Camera-type eye (tissue), 1 donor: ENCODE data around the gene TM4SF18. TPM values are rescaled to one million over a fixed set of nuclear protein-coding genes. Genes with fewer than 3 reads are reported as not detected.

Experiments
- total RNA-seq: library from RNA; depleted of rRNA; stranded (reverse); fragments of >200 nt; gene quantifications from one replicate; pipeline ENCODE4 v1.2.3, GENCODE V29; 2014

Gene TM4SF18, protein sequence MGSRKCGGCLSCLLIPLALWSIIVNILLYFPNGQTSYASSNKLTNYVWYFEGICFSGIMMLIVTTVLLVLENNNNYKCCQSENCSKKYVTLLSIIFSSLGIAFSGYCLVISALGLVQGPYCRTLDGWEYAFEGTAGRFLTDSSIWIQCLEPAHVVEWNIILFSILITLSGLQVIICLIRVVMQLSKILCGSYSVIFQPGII
- 13.9 TPM for total RNA-seq

DNA sequence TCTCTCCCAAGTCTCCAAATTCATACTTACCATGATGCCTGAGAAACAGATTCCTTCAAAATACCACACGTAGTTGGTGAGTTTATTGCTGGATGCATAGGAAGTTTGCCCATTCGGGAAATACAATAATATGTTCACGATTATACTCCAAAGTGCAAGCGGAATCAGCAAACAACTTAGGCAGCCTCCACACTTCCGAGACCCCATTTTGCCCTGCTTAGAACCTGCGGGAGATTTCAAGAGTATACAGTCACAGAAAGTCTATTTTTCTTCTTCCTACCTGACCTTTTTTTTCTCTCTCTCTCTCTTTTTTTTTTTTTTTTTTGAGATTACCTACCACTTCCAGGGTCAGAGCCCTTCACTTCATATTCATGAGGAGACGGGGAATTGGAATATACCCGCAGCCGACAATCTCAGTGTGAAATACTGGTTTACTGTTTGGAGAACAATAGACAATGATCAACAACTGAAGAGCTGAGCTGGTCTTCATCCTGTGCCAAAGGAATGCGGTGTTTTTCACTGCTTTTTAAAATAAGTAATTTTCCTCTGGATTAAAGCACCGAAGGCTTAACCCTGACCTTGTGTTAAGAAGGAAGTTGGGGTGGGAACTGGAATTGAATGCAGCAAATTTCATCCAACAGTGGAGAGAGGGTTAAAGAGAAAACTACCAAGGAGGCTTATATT lies at the start of gene TM4SF18:
TSS of gene TM4SF18 (minus strand) at position 461 of the 684 bp plus-strand sequence. CDS start at position 207, 254 bp downstream.

GRCh38 chr3:149377408-149378364 lies 44.2 kb upstream of the TM4SF18 start, which contains the start of gene TM4SF1:
TSS of gene TM4SF1 (minus strand) at chr3:149377649. CDS start at chr3:149377547, 102 bp downstream.

Other genes with a start within 250 kb of the TM4SF18 start
- 110 TPM for gene HLTF, start 247.1 kb downstream of the TM4SF18 start, total RNA-seq
- gene HPS3, start 204.0 kb downstream of the TM4SF18 start, total RNA-seq = 40.0 TPM
- gene CP, start 111.8 kb downstream of the TM4SF18 start, total RNA-seq = 47.8 TPM
- 86.8 TPM for gene TM4SF1, start 44.0 kb upstream of the TM4SF18 start, total RNA-seq
- gene TM4SF4, start 141.1 kb upstream of the TM4SF18 start, total RNA-seq = not detected